Bronchial epithelial cell (primary cell): ENCODE data around the gene SRMS. TPM values are rescaled to one million over a fixed set of nuclear protein-coding genes. Genes with fewer than 3 reads are reported as not detected.

Source experiments
- DNase-seq: peaks from one replicate; pipeline ENCODE4 v3.0.0-alpha.2; 2010; ENCODE audit warnings: low read depth
- FAIRE-seq: peaks from 2 replicates; lab custom pipeline; 2011; peaks lifted over from hg19 to GRCh38; lab: Jason Lieb, UNC
- H3K27me3 ChIP-seq: 2 replicates; pipeline ENCODE4 v1.5.1; 2011; ENCODE audit warnings: low read length; ENCODE audit not compliant: control insufficient read depth, insufficient read depth
- H3K36me3 ChIP-seq: 2 replicates; pipeline ENCODE4 v1.5.1; 2011; ENCODE audit warnings: low read length; ENCODE audit not compliant: control insufficient read depth, insufficient read depth
- H3K4me3 ChIP-seq: 2 replicates; pipeline ENCODE4 v1.5.1; 2011; ENCODE audit warnings: mild to moderate bottlenecking, low read depth, low read length, control low read depth
- CTCF ChIP-seq: IDR thresholded peaks from 2 replicates; pipeline ENCODE4 v1.5.1; 2011; ENCODE audit warnings: mild to moderate bottlenecking, moderate library complexity, low read length, control low read depth, inconsistent platforms; ENCODE audit not compliant: insufficient read depth, severe bottlenecking
- total RNA-seq: library from RNA; depleted of rRNA; stranded (reverse); fragments of >200 nt; gene quantifications from 2 replicates; pipeline ENCODE4 v1.2.1, GENCODE V29; 2014

The SRMS gene
- total RNA-seq, 1 donor from 2014 or later, result 0.79 TPM

- no peak for DNase-seq
- H3K36me3 ChIP-seq, result peaks cover 1% of the 10 kb centered on the region
Observed at GRCh38 chr20:63529861-63530787, 17.4 kb downstream of the SRMS start.

GRCh38 chr20:63529180-63529860 is 18.2 kb downstream of the SRMS start:
- Histone ChIP-seq H3K4me3 (no peak overlapping the region), H3K27me3 (no peaks in the 10 kb centered on the region), H3K36me3 (no peaks in the 10 kb centered on the region)
- FAIRE-seq (no peak), DNase-seq (no peak)
- no peak for TF ChIP-seq CTCF

More at GRCh38 chr20:63529861-63530787, 17.4 kb downstream of the SRMS start:
- TF ChIP-seq CTCF, result no peak
- no peak for FAIRE-seq
- Histone ChIP-seq H3K27me3 (no peaks in the 10 kb centered on the region), H3K4me3 (no peak overlapping the region)

- TF ChIP-seq CTCF, result no peak
- no peak overlapping the region for H3K4me3 ChIP-seq
- FAIRE-seq (no peak), DNase-seq (no peak)
- no peaks in the 10 kb centered on the region for H3K27me3 ChIP-seq
- peaks cover 10% of the 10 kb centered on the region for H3K36me3 ChIP-seq
Observed at GRCh38 chr20:63527184-63527583, 20.4 kb downstream of the SRMS start.

GRCh38 chr20:63525971-63526370 is 21.6 kb downstream of the SRMS start:
- no peak for DNase-seq
- Histone ChIP-seq H3K27me3 (no peaks in the 10 kb centered on the region), H3K36me3 (peaks cover 18% of the 10 kb centered on the region), H3K4me3 (no peak overlapping the region)
- no peak for FAIRE-seq
- TF ChIP-seq CTCF, result no peak

GRCh38 chr20:63525185-63525584 is 22.4 kb downstream of the SRMS start:
- no peak for DNase-seq
- Histone ChIP-seq H3K36me3 (peaks cover 18% of the 10 kb centered on the region), H3K27me3 (no peaks in the 10 kb centered on the region), H3K4me3 (no peak overlapping the region)
- no peak for TF ChIP-seq CTCF
- no peak for FAIRE-seq
